HG02571 (cell line): ENCODE results near the gene DOHH.
"Not testable (repeated sequence)": the region's sequence is repeated elsewhere in the genome, so short reads cannot be mapped to it uniquely, and the experiment has no call there.

Source experiments
- ATAC-seq: cut with Tn5 transposase; IDR thresholded peaks from one replicate; pipeline ENCODE4 v1.9.1; 2021; ENCODE audit warnings: mild to moderate bottlenecking, moderate library complexity; ENCODE audit not compliant: unreplicated experiment

The DOHH gene

GRCh38 chr19:3520166-3521103, 20.0 kb upstream of the DOHH start:
- ATAC-seq: no peak

GRCh38 chr19:3519126-3519525, 18.7 kb upstream of the DOHH start:
- no peak for ATAC-seq

GRCh38 chr19:3518659-3519058, 18.2 kb upstream of the DOHH start:
- ATAC-seq: no peak

GRCh38 chr19:3518255-3518654, 17.8 kb upstream of the DOHH start:
- no peak for ATAC-seq

- no peak for ATAC-seq
These were observed 17.2 kb upstream of the DOHH start for GRCh38 chr19:3517638-3518037.

- ATAC-seq: no peak
These were observed 16.3 kb upstream of the DOHH start for GRCh38 chr19:3516675-3517207.

GRCh38 chr19:3515891-3516422, 15.5 kb upstream of the DOHH start:
- ATAC-seq: no peak

GRCh38 chr19:3514930-3515329, 14.5 kb upstream of the DOHH start:
- no peak for ATAC-seq

GRCh38 chr19:3513229-3514140, 13.0 kb upstream of the DOHH start:
- ATAC-seq: no peak

GRCh38 chr19:3512562-3513228, 12.2 kb upstream of the DOHH start:
- ATAC-seq: no peak

GRCh38 chr19:3511506-3512251, 11.2 kb upstream of the DOHH start:
- no peak for ATAC-seq

GRCh38 chr19:3510727-3511126, 10.3 kb upstream of the DOHH start:
- ATAC-seq: no peak

- no peak for ATAC-seq
These were observed 9.1 kb upstream of the DOHH start for GRCh38 chr19:3509566-3509989.

GRCh38 chr19:3508771-3509535, 8.5 kb upstream of the DOHH start:
- no peak for ATAC-seq

- ATAC-seq: not testable (repeated sequence)
These were observed 7.7 kb upstream of the DOHH start for GRCh38 chr19:3508121-3508661.

- no peak for ATAC-seq
These were observed 7.1 kb upstream of the DOHH start for GRCh38 chr19:3507371-3508120.

- no peak for ATAC-seq
These were observed 6.2 kb upstream of the DOHH start for GRCh38 chr19:3506384-3507340.
